Measurements from ENCODE around the gene ZIM2. TPM values are rescaled to one million over a fixed set of nuclear protein-coding genes. Genes with fewer than 3 reads are reported as not detected.
"Not testable (repeated sequence)": the region's sequence is repeated elsewhere in the genome, so short reads cannot be mapped to it uniquely, and the experiment has no call there.

ZIM2 gene
- total and polyA plus RNA-seq, 8 donors = 0.19 to 4.1 (median 3.3) TPM; not detected in 5

- H3K27ac ChIP-seq = no peak overlapping the region
- no peaks in the 10 kb centered on the region for H3K4me1 ChIP-seq
- intact Hi-C loops (cut with DNase I; ENCODE audit: low total_unique reads) = no loop called here
- H3K36me3 ChIP-seq = no peaks in the 10 kb centered on the region
- H3K4me3 ChIP-seq = no peak overlapping the region
- WGBS, 5 donors = 77 to 84% (median 83%) methylated on average over 4 of the region's 4 CpGs
- no peak for DNase-seq
- TF ChIP-seq POLR2A (IDR thresholded peaks at IDR 0.05) (no peak), CTCF (IDR thresholded peaks at IDR 0.05) (no peak), POLR2AphosphoS5 (IDR thresholded peaks at IDR 0.05) (no peak), EP300 (IDR thresholded peaks at IDR 0.05) (no peak)
- peaks cover 0 to 51% (median 31%) of the 10 kb centered on the region in 4 donors for H3K9me3 ChIP-seq
- H3K27me3 ChIP-seq = no peaks in the 10 kb centered on the region
Measured at GRCh38 chr19:56862741-56863140, 22.2 kb upstream of the ZIM2 start.

GRCh38 chr19:56860409-56860808, 19.9 kb upstream of the ZIM2 start:
- H3K36me3 ChIP-seq; DNase-seq; H3K27me3 ChIP-seq; intact Hi-C loops (cut with DNase I; ENCODE audit: low total_unique reads); H3K27ac ChIP-seq; H3K4me1 ChIP-seq; H3K4me3 ChIP-seq: not testable (repeated sequence)
- peaks cover 0 to 55% (median 25%) of the 10 kb centered on the region in 4 donors for H3K9me3 ChIP-seq
- WGBS, 5 donors = 82 to 91% (median 89%) methylated on average over 10 of the region's 10 CpGs

GRCh38 chr19:56858026-56858425, 17.5 kb upstream of the ZIM2 start:
- TF ChIP-seq EP300 (IDR thresholded peaks at IDR 0.05) (no peak), CTCF (IDR thresholded peaks at IDR 0.05) (no peak), POLR2AphosphoS5 (IDR thresholded peaks at IDR 0.05) (no peak), POLR2A (IDR thresholded peaks at IDR 0.05) (no peak)
- H3K36me3 ChIP-seq = no peaks in the 10 kb centered on the region
- no peak overlapping the region for H3K4me3 ChIP-seq
- H3K27me3 ChIP-seq = peaks cover 0 to 6% (median 0%) of the 10 kb centered on the region in 3 donors
- DNase-seq = no peak
- intact Hi-C loops (cut with DNase I; ENCODE audit: low total_unique reads) = no loop called here
- no peak overlapping the region for H3K27ac ChIP-seq
- 77 to 85% (median 84%) methylated on average over 4 of the region's 4 CpGs for WGBS, 5 donors
- peaks cover 0 to 53% (median 21%) of the 10 kb centered on the region in 4 donors for H3K9me3 ChIP-seq
- no peaks in the 10 kb centered on the region for H3K4me1 ChIP-seq

- Histone ChIP-seq H3K4me1 (no peaks in the 10 kb centered on the region), H3K36me3 (no peaks in the 10 kb centered on the region), H3K27me3 (peaks cover 0 to 6% (median 0%) of the 10 kb centered on the region in 3 donors), H3K9me3 (peaks cover 0 to 51% (median 23%) of the 10 kb centered on the region in 4 donors), H3K27ac (no peak overlapping the region), H3K4me3 (no peak overlapping the region)
- 67 to 84% (median 70%) methylated on average over 3 of the region's 3 CpGs for WGBS, 5 donors
- TF ChIP-seq EP300 (IDR thresholded peaks at IDR 0.05) (no peak), POLR2AphosphoS5 (IDR thresholded peaks at IDR 0.05) (no peak), POLR2A (IDR thresholded peaks at IDR 0.05) (no peak), CTCF (IDR thresholded peaks at IDR 0.05) (no peak)
- intact Hi-C loops (cut with DNase I; ENCODE audit: low total_unique reads) = no loop called here
- DNase-seq = no peak
Measured at GRCh38 chr19:56856822-56857221, 16.3 kb upstream of the ZIM2 start.

GRCh38 chr19:56852361-56852760, 11.8 kb upstream of the ZIM2 start:
- intact Hi-C loops (cut with DNase I; ENCODE audit: low total_unique reads); H3K4me3 ChIP-seq; H3K27ac ChIP-seq; H3K27me3 ChIP-seq; H3K4me1 ChIP-seq; H3K36me3 ChIP-seq; DNase-seq: not testable (repeated sequence)
- 88 to 96% (median 91%) methylated on average over 2 of the region's 2 CpGs for WGBS, 5 donors
- H3K9me3 ChIP-seq = peaks cover 0 to 49% (median 24%) of the 10 kb centered on the region in 4 donors
